LoVo (cell line): ENCODE data around the gene SMARCB1.

Source experiments
- DNase-seq: peaks from one replicate; pipeline ENCODE4 v3.0.0-alpha.2; 2016; ENCODE audit warnings: low spot score

Gene SMARCB1

DNA sequence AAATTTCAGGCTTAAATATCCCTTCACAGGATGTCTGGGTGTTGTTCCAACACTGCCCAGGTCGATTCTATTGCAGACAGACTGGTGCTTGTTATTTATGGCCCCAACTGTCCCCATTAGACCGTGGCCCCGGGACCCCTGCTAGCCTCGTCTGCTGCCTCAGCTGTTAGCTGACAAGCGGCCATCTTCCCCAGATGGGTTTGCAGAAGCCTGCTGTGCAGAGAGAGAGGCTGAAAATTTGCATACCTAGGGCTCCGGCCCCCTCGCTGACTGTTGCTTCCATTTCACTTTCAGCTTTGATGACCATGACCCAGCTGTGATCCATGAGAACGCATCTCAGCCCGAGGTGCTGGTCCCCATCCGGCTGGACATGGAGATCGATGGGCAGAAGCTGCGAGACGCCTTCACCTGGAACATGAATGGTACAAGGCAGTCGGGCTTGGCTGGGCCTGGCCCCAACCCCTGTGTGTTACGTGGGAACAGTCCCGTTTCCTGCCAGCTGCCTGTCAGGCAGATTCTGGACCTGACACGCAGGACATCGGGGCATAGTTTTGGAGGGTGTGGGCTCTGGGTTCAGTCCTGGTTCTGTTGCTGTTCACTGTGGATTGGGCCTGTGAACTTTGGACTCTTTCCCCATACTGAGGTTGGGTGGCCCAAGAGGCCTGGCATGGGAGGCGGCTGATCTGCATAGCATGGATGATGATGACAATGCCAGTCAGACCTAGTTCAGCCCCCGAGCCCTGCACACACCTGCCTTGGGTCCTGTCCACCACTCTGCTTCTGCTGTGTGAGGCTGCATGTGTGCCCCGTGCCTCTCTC, 16.4 kb downstream of the SMARCB1 start:
- no peak for DNase-seq

DNA sequence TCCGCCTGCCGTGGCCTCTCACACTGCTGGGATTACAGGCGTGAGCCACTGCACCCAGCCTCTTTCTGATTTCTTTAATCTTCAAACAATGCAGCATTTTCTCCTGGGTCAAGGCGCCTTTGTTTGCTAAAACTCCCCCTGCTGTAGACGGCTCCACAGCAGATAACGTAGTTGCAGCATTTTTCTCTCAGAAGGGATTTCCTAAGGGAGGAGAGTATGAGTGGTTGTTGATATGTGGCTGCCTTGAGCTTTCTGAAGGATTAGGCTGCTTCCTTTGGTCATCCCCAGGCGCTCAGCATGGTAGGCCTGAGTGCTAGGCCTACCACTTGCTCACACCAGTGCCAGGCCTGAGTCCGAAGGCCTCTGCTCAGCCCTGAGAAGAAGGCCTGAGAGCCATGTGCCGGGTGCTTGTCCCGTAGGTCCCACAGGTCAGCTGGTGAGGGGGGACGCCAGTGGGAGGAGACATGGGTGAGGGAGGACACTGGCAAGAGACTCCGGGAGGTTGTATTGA, 18.1 kb downstream of the SMARCB1 start:
- no peak for DNase-seq

DNA sequence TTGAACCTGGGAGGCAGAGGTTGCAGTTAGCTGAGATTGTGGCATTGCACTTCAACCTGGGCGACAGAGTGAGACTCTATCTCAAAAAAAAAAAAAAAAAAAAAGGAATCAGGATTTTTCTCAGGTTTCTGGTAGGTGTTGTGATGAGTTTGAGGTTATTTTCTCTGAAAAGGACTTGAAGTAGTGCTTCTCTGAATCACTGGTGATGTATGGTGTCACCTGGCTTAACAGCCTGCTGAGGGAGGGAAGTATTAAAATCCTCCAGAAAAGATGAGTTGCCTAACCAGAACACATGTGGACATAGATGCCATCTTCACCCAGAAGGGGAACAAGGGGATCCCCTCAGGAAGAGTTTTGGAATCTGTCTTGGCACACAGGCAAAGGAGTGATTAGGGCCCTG, 20.1 kb downstream of the SMARCB1 start:
- DNase-seq = no peak

DNA sequence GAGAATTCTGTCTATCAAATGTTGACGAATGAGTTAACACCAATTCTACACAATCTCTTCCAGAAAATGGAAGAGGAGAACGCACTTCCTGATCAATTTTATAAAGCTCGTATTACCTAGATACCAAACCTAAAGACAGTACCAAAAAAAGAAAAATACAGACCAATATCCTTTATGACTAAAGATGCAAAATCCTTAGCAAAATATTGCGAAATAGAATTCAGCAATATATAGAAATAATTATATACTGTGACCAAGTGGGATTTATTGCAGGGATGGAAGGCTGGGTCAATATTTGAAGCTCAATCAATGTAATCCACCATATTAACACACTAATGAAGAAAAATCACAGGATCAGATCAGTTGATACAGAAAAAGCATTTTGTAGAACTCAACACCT, 25.6 kb downstream of the SMARCB1 start:
- DNase-seq = no peak

DNA sequence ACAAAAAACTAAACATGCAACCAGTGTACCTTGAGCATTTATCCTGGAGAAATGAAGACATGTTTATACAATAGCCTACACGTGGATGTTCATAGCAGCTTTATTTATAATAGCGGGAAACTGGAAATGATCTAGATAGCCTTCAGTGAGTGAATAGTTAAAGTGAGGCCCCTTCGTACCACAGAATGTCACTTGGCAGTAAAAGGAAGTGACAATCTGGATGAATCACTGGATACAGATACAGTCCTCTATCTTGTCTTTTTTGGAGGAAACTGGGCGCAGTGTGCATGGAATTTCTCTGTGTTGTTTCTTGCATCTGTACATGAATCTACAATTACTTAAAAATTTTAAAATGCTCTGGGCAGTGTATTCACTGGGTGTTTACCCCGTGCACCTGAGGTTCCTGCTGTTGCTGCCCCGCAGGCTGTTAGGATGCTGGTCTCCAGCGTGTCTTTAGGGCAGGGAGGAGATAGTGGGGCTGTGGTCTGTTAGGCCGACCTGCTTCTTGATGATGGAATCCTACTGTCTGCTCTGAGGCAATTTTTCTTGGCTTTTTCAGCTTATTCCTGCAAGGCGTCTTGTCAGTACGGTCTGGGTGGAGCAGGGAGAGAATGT, 28.9 kb downstream of the SMARCB1 start:
- DNase-seq = no peak

DNA sequence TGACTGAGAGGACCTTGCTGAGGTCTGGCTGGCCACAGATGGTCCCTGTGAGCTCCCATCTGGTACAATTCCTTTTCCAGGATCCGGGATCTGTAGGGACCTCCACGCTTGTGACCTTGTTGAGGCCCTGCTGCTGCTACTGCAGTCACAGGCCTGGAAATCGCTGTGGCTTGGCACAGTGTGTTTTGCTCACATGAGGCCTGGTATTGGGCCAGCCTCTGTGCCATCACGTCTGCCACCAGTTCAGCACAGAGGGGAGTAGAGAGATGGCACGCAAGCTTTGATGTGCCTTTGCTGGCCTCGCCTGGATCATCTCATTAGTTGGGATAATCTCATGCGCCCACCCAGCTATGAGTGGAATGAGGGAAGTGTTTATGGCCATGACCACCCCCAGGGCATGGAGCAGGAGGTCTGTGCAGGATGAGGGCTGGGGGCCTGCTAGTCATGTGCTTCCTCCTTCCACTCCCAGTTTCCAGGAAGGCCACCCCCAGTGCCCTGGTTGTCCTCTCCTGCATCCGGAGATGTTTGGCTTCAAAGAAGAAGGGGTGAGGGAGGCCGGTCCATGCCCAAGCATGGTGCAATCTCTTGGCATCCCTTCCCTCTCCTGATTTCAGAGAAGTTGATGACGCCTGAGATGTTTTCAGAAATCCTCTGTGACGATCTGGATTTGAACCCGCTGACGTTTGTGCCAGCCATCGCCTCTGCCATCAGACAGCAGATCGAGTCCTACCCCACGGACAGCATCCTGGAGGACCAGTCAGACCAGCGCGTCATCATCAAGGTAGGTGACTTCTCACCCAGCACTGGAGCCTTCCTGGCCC, 29.6 kb downstream of the SMARCB1 start:
- no peak for DNase-seq

DNA sequence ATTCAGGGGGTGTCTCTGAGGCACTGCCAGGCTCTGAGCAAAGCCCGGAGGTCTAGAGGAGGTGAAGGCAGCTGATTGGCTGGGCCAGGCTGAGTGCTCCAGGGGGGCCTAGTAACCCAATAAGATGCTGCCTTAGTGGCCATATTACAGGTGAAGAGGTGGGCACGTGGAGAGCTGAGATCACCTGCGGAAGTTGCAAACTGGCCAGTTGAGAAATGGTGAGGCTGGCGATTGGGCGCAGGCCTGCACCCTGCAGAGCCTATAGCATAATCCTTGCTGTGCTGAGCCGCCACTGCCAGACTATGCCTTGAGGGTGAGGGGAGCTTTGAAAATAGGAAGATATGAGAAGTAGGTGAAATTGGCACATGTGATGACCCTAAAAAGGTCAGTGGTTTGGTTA, 30.4 kb downstream of the SMARCB1 start:
- no peak for DNase-seq

DNA sequence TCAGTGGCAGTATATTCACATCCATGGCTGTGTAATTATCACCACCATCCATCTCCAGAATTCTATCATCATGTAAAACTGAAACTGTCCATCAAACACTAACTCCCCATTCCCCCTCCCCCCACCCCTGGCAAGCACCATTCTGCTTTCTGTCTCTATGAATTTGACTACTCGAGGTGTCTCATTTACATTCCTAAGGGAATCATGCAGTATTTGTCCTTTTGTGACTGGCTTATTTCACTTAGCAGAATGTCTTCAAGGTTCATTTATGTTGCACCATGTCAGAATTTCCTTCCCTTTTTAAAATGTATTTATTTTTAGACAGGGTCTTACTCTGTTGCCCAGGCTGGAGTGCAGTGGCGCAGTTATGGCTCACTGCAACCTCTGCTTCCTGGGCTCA, 31.8 kb downstream of the SMARCB1 start:
- DNase-seq = no peak

DNA sequence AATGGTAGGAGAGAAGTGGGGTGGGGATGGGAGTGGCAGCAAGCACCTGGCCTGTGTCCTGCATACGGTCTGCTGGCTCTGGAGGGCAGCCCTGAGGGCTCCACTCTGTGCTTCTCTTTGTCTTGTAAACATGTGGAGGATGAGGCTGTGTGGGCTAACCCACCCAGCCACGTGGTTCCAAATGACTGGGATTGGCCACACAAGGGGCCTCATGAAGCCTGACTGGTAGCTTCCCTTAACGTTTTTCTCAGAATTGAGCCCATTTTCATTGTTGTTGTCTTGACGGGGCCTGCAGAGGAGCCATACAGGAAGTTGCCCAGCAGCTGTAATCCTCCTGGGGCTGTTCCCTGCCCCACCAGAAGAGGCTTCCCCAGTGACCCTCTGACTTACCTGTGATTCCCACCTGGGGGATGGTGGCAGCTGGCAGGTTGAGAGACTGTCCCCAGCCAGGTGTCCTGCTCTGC, 34.0 kb downstream of the SMARCB1 start:
- no peak for DNase-seq

DNA sequence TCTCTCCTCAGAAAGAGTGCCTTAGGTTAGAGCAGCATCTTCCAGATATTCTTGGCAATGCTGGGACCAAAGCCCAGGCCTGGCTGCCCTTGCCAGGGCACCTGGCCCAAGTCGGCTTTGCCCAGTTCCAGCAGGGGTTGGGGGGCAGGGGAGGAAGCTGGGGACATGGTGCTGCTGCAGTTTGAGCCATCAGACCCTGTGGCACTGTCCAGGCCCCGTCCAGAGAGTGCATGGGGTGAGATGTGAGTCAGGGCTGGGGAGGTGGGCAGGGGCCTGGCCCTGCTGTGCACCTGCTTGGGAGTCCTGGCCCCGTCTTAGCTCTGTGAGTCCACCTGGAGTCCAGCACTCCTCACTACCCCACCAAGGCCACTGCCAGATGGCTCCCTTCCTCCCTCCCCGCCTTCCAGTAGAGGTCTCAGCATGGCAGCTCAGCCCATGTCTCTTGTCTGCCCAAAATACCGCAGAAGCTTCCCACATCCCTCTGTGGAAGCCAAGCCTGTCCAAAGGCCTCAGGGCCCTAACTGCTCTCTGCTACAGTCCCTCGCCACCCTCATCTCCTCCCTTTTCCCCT, 35.4 kb downstream of the SMARCB1 start:
- no peak for DNase-seq

DNA sequence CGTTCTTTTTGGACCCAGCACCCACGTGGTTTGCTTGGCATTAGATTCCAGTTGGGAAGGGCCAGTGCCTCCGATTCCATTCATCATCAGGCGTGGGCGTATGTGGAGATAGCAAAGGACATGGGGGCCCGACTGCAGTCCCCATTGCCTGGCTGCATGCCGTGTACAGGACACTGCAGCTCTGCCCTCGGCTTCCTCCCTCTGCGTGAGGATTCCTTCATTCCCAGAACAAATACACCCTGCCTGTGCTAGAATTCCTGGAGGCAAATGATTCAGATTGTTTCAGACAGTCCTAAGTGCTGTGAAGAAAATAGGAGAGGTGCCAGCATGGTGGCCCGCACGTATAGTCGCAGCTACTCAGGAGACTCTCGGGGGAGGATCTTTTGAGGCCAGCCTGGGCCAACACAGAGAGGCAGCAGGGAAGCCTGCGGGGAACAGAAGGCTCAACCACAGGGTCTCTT, 36.6 kb downstream of the SMARCB1 start:
- DNase-seq = no peak

DNA sequence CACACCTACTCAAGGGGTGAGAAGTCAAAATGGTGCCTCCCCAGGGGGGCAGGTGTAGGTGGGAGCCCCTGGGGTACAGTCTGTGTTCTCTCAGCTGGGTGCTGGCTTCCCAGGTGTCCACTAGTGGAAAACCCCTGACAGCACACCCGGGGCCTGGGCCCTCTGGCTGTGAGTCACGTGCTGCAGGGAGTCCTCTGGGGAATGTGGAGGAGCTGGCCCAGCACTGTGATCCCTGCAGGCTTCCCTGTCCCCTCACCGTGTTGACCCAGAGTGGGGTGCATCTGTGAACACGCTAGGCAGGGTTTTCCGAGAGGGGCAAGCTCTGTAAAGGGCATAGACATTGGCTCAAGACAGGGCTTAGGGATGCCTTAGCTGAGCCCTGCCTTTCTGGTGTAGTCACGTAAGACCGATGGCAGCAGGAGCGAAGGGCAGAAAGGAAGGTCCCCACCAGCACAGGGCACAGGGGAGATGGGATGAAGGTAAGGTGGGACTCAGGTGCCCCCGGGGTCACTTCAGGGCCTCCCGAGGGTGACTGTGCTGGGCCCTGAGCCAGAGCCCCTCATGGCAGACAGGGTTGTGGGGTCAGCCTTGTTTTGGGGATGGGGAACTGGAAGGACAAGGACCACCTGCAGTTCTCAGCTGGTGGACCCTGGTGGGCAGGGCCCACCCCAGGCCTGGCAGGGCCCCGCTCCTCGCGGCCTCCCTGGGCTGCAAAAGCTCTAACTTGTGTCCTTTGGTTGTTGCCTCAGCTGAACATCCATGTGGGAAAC, 37.9 kb downstream of the SMARCB1 start:
- no peak for DNase-seq

DNA sequence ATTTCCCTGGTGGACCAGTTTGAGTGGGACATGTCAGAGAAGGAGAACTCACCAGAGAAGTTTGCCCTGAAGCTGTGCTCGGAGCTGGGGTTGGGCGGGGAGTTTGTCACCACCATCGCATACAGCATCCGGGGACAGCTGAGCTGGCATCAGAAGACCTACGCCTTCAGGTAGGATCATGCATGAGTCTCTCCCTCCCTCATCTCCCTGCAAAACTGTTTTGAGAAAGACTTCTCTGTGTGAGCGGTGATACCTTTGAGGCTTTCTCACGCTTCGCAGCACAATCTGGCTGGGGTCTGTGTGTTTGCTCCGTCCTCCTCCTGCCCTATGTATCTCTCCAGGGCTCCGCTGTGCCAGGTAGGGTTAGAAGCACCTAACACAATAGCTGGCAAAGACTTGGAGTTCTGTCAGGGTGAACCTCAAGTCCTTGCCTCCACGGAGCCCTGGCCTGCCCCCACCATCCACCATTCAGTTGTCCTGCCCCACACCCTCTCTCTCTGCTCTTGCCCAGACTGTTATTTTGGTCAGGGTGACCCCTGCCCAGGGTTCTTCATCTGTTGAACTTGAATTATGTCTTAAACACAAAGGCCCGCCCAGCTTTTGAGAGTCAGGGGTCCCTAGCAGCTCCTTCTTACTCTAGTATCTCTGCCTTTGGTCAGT, 38.6 kb downstream of the SMARCB1 start:
- no peak for DNase-seq

DNA sequence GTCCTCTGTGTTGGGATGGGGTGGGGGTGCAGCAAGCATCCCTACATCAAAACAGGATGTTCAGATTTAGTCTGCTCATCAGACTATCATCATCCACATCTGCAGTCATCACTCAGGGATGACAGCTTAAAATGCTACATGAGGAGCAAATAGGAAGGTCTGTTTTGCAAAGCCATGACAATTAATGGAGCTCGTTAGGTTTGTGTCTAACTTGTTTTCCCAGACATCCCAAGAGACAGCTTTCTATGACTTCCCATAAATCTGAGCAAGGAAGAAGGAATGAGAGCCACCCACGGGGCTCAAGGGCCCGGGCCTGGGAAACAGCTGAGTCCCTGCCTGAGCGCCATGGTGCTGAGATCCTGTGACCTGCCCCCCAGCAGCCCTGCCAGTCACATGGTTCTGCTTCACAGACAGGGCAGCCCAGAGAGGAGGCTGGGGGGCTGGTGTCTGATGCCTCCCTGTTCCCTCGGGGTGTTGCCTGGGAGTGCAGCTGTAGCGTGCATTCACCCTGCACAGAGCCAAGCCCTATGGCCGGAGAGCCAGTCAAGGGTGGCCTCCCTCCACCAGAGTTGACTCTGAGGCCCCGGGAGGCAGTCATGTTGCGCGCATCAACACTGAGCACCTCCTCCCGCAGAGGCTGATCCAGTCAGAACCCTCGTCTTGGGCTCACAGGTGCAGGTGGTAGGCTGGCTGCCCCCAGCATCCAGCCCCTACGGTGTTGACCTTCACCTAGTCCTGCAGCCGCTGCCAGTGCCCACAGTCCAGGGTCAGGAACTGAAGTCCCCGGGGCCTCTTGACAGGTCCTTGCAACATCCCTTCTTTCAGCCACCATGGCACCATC, 40.0 kb downstream of the SMARCB1 start:
- no peak for DNase-seq

DNA sequence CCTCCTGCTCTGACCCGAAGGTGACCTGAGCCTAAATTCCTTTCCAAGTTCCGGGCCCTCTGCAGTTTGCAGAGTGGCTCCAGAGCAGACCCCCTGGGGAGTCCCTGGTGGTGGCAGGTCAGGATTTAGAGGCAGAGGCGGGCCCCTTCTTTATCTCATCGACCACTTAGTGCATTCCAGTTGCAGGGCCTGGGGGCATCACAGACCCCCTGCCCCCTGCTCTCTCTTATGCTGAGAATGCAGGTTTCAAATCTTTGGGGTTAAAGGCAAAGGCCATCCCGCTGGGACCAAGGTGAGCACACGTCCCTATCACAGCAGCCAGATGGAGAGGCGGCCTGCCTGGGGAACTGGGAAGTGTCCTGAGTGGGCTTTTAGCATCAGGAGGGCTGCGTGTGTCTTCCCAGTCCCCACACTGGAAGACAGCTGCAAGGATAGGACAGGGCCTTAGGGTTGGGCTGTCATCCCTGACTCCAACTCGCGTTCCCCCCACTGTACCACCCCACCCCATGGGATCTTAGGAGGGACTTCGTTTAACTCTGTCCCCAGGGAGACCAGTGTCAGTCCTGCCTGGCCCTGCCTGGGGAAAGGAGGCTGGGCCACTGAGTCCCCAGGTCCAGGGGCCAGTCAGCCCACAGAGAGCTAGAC, 40.7 kb downstream of the SMARCB1 start:
- DNase-seq = no peak

DNA sequence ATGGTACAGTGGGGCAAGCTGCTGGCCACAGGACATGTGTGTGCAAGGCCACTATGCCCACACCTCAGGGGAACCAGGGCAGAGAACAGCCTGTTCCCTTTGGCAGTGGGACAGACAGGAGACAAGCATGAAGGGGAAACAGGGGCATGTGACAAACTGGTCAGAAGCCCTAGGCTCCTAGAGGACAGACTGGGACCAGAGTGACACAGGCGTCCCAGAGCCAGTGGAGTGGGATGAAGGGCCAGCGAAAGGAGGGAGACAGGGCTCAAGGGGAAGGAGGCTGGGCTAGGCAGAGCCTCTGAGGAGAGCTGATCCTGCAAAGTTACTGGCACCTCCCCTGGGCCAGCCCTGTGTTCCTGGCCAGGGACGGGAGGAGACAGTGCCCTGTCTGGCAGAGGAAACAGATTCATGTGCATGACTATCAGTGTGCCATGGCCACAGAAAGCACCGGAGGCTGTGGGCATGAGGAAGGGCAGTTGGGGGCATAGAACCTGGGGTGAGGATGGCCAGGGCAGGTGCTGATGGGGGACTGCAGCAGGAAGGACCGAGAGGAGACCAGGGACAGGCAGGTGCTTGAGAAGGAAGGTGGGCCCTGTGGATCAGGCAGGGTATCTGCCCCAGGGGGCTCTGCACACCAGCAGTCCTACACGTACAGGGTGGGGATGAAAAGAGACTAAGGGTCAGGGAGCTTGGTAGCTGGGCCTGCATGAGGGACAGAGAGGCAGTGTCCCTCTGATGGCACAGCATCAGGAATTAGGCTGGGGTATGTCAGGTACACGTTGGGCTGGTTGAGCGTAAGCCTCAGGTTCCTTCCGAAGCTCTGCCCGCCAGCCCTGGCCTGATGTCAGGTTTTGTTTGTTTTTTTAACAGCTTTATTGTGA, 42.3 kb downstream of the SMARCB1 start:
- DNase-seq = no peak

DNA sequence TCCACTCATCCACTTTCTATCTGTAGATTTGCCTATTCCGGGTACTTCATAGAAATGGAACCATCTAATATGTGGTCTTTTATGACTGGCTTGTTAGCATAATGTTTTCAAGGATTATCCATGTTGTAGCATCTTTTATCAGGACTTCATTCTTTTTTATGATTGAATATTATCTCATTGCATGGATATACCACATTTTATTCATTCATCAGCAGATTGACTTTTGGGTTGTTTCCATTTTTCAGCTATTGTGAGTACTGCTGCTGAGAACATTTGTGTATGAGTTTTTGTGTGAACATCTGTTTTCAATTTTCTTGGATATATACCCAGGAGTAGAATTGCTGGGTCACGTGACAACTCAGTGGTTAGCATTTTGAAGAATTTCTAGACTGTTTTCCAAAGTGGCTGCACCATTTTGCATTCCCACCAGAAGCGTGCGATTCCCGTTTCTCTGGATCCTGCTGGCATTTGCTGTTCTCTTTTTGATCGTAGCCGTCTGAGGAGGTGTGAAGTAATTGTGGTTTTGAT, 43.1 kb downstream of the SMARCB1 start:
- DNase-seq = no peak

DNA sequence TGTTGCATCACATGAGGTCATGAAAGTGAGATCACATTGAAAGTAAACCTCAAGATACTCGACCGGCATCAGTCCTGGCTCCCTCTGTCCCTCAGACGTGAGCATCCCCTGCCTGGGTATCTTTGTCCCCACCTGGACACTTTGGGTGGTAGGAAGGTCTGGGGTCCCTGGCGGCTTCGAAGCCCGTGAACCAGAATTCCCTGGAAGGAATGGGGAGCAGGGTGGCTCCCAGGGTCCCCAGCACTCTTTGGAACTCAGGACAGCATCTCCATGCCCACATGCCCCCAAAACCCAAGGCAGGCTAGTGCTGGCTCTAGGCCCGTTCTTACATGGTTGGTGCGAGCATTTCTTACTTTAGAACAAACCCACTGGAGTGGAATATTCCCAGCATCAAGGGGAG, 44.5 kb downstream of the SMARCB1 start:
- no peak for DNase-seq
